Ishikawa (cell line): ENCODE data around the gene OPA3.

ENCODE experiments used
- CEBPB ChIP-seq: IDR thresholded peaks from 2 replicates; pipeline ENCODE4 v1.6.1; 2012
- CREB1 ChIP-seq: IDR thresholded peaks from 2 replicates; pipeline ENCODE4 v1.6.1; 2012; ENCODE audit warnings: low read depth
- EGR1 ChIP-seq: IDR thresholded peaks from 2 replicates; pipeline ENCODE4 v1.6.1; 2012
- EP300 ChIP-seq: IDR thresholded peaks from 2 replicates; pipeline ENCODE4 v1.6.1; 2012; ENCODE audit warnings: borderline replicate concordance
- FOXM1 ChIP-seq: IDR thresholded peaks from 2 replicates; pipeline ENCODE4 v1.6.1; 2012; ENCODE audit warnings: low read depth, borderline replicate concordance
- MAX ChIP-seq: IDR thresholded peaks from 2 replicates; pipeline ENCODE4 v1.6.1; 2012
- NFIC ChIP-seq: IDR thresholded peaks from 2 replicates; pipeline ENCODE4 v1.6.1; 2012
- RAD21 ChIP-seq: IDR thresholded peaks from 2 replicates; pipeline ENCODE4 v1.6.1; 2012; ENCODE audit warnings: low read depth
- REST ChIP-seq: IDR thresholded peaks from 2 replicates; pipeline ENCODE4 v1.6.1; 2012; ENCODE audit warnings: low read depth, mild to moderate bottlenecking
- TAF1 ChIP-seq: IDR thresholded peaks from 2 replicates; pipeline ENCODE4 v1.6.1; 2012; ENCODE audit warnings: low read depth, mild to moderate bottlenecking
- TCF12 ChIP-seq: IDR thresholded peaks from 2 replicates; pipeline ENCODE4 v1.6.1; 2012; ENCODE audit warnings: low read depth
- TEAD4 ChIP-seq: IDR thresholded peaks from 2 replicates; pipeline ENCODE4 v1.6.1; 2012
- USF1 ChIP-seq: IDR thresholded peaks from 2 replicates; pipeline ENCODE4 v1.6.1; 2012
- YY1 ChIP-seq: IDR thresholded peaks from 2 replicates; pipeline ENCODE4 v1.6.1; 2012; ENCODE audit warnings: low read depth
- ZBTB7A ChIP-seq: IDR thresholded peaks from 2 replicates; pipeline ENCODE4 v1.6.1; 2012; ENCODE audit warnings: low read depth

OPA3 gene

GRCh38 chr19:45512881-45513483 lies 71.6 kb downstream of the OPA3 start:
- TF ChIP-seq EGR1: no peak
- TF ChIP-seq CEBPB: no peak
- no peak for TF ChIP-seq FOXM1
- TF ChIP-seq USF1: no peak
- TF ChIP-seq TEAD4: no peak
- TF ChIP-seq YY1: no peak
- TF ChIP-seq TCF12: no peak
- no peak for TF ChIP-seq MAX
- no peak for TF ChIP-seq NFIC
- TF ChIP-seq REST: no peak
- TF ChIP-seq TAF1: no peak
- TF ChIP-seq CREB1: no peak
- TF ChIP-seq ZBTB7A: no peak
- TF ChIP-seq RAD21: no peak
- TF ChIP-seq EP300: no peak

- TF ChIP-seq CEBPB (no peak), TCF12 (no peak), TEAD4 (no peak), RAD21 (no peak), EP300 (no peak), REST (no peak), TAF1 (no peak), NFIC (no peak), USF1 (no peak), FOXM1 (no peak)
Measured at GRCh38 chr19:45511074-45511473, 73.5 kb downstream of the OPA3 start.

GRCh38 chr19:45509692-45510015 lies 74.9 kb downstream of the OPA3 start:
- TF ChIP-seq CEBPB (no peak), CREB1 (no peak), EP300 (no peak), REST (no peak), NFIC (no peak), ZBTB7A (no peak), USF1 (no peak), RAD21 (no peak), EGR1 (no peak), TEAD4 (no peak), YY1 (no peak), MAX (no peak), FOXM1 (no peak), TCF12 (no peak), TAF1 (no peak)
